ENCODE results near the gene MAP4K5.
"Not testable (repeated sequence)": the region's sequence is repeated elsewhere in the genome, so short reads cannot be mapped to it uniquely, and the experiment has no call there.

Gene MAP4K5

GRCh38 chr14:50531595-50532501, 521 bp downstream of the MAP4K5 start:
- DNase-seq, result peak; percentile 34

- no peak for DNase-seq
Measured at GRCh38 chr14:50530794-50531365, 1.5 kb downstream of the MAP4K5 start.

- peak; percentile 55 for DNase-seq
Measured at GRCh38 chr14:50530358-50530757, 2.0 kb downstream of the MAP4K5 start.

- DNase-seq, result no peak
Measured at GRCh38 chr14:50529288-50530179, 2.8 kb downstream of the MAP4K5 start.

GRCh38 chr14:50528000-50528399, 4.4 kb downstream of the MAP4K5 start:
- DNase-seq, result peak; percentile 64

GRCh38 chr14:50524731-50525515, 7.4 kb downstream of the MAP4K5 start:
- peak; percentile 34 for DNase-seq

GRCh38 chr14:50524060-50524459, 8.3 kb downstream of the MAP4K5 start:
- no peak for DNase-seq

GRCh38 chr14:50523271-50524041, 8.9 kb downstream of the MAP4K5 start:
- DNase-seq, result no peak

GRCh38 chr14:50521912-50522341, 10.4 kb downstream of the MAP4K5 start:
- no peak for DNase-seq

GRCh38 chr14:50520947-50521815, 11.2 kb downstream of the MAP4K5 start:
- peak; percentile 74 for DNase-seq

GRCh38 chr14:50516091-50516490, 16.3 kb downstream of the MAP4K5 start:
- DNase-seq, result no peak

GRCh38 chr14:50512463-50512862, 19.9 kb downstream of the MAP4K5 start:
- no peak for DNase-seq

GRCh38 chr14:50510157-50510556, 22.2 kb downstream of the MAP4K5 start:
- DNase-seq, result no peak

GRCh38 chr14:50507078-50507477, 25.3 kb downstream of the MAP4K5 start:
- not testable (repeated sequence) for DNase-seq

- peak; percentile 79 for DNase-seq
Measured at GRCh38 chr14:50501642-50502041, 30.7 kb downstream of the MAP4K5 start.

GRCh38 chr14:50497351-50497750, 35.0 kb downstream of the MAP4K5 start:
- no peak for DNase-seq

- no peak for DNase-seq
Measured at GRCh38 chr14:50489851-50490250, 42.5 kb downstream of the MAP4K5 start.

- no peak for DNase-seq
Measured at GRCh38 chr14:50488521-50488920, 43.8 kb downstream of the MAP4K5 start.

GRCh38 chr14:50479041-50479440, 53.3 kb downstream of the MAP4K5 start:
- DNase-seq, result no peak

GRCh38 chr14:50477760-50478159, 54.6 kb downstream of the MAP4K5 start:
- DNase-seq, result no peak
